IMR-90 (cell line): ENCODE measurements around the gene CD248. TPM values are rescaled to one million over a fixed set of nuclear protein-coding genes. Genes with fewer than 3 reads are reported as not detected.

Experiments used
- BHLHE40 ChIP-seq: fragments of 150-350 bp; IDR thresholded peaks from 2 replicates; pipeline ENCODE4 v1.6.1; 2016; ENCODE audit warnings: mild to moderate bottlenecking, low read depth, low read length
- FOS ChIP-seq: fragments of 150-350 bp; IDR thresholded peaks from 2 replicates; pipeline ENCODE4 v1.6.1; 2016; ENCODE audit warnings: low read depth, low read length
- MAZ ChIP-seq: IDR thresholded peaks from 2 replicates; pipeline ENCODE4 v1.6.1; 2012; ENCODE audit warnings: low read depth, mild to moderate bottlenecking, low read length, improper control_type of control experiment, moderate library complexity, borderline replicate concordance
- RFX5 ChIP-seq: IDR thresholded peaks from 2 replicates; pipeline ENCODE4 v1.8.0; 2012; ENCODE audit warnings: low read depth, mild to moderate bottlenecking, low read length, moderate library complexity
- polyA plus RNA-seq, 3 experiments: library from polyadenylated mRNA; depleted of rRNA; stranded (reverse); fragments of >200 nt; gene quantifications; 2 replicates each; pipeline ENCODE4 v1.2.3, GENCODE V29; 2012; ENCODE audit warnings: low replicate concordance in 1 of 3
- total RNA-seq: library from RNA; depleted of rRNA; stranded (reverse); fragments of >200 nt; gene quantifications from 2 replicates; pipeline ENCODE4 v1.2.3, GENCODE V29; 2012

The CD248 gene
- total and polyA plus RNA-seq, 2 of the 4 experiments (the other 2 are of a cell fraction) = 19.5 to 223 TPM

DNA sequence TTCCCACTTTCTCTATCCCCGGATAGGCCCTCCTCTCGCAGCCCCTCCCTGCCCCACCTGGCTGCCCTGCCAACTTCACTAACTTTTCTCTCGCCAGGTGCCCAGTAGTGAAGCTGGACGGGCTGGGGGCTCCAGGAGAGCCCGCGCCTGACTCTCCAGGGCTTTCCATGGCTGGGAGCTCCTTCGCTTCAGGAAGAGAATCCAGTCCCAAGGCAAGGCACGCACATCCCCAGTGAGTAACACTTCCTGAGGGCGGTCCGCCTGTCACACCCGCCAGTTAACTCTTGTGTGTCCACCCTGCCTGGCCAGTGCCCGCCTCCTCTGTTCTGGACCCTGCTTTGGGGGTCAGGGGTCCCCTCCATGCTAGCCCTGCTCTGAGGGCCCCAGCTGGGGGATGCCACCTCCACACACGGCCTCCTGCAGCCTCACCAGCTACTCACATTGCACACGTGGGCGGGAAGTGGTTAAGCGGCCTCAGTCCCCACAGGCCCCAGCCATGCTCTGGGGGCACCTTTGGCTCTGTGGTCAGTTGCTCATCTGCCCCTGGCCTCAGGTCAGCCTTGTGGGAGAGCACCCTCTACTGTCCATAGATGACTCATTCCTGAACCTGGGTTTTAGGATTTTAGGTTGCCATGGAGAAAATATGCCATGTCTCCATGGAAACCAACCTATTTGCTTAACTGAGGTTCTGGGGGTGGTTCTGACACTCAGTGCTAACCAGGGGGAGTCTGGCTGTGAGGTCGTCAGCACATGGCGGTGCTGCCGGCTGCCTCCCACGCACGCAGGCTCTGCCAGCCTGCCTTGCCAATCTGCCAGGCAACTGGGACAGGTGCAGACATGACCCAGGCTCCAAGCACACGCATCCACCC is 19.6 kb upstream of the CD248 start, which contains the start of gene RIN1 (continued):
- TF ChIP-seq MAZ (peak; percentile 79), BHLHE40 (peak; percentile 78), FOS (peak; percentile 98), RFX5 (no peak)
